HCT116 (cell line): ENCODE data around the gene AP3B1. TPM values are rescaled to one million over a fixed set of nuclear protein-coding genes. Genes with fewer than 3 reads are reported as not detected.

Experiments
- ATAC-seq: fragments of 200-7000 bp; cut with Tn5 transposase; 2 replicates; pipeline ENCODE4 v1.9.1; 2020; ENCODE audit warnings: mild to moderate bottlenecking, moderate library complexity
- BruUV-seq: library from RNA; stranded (reverse); fragments of 400-500 nt; replicated peaks from 2 replicates; lab custom pipeline; 2021; lab: Mats Ljungman, UMichigan
- CTCF ChIA-PET: fragments of 300-600 bp; sonication (Branson Sonifier 250); formaldehyde crosslinking; loops from one replicate; lab custom pipeline; 2021; ENCODE audit warnings: antibody characterized with exemption; lab: Charles Lee
- POLR2A ChIA-PET: fragments of 300-600, 350-600 bp; sonication (Branson Sonifier 250); formaldehyde crosslinking; loops from one replicate; lab custom pipeline; 2021; ENCODE audit warnings: antibody characterized with exemption; lab: Charles Lee
- RAD21 ChIA-PET, 2 experiments: fragments of 300-600 bp; sonication (Branson Sonifier 250); formaldehyde crosslinking; loops; one replicate each; lab custom pipeline; 2023; ENCODE audit warnings: low total read pairs in 2 of 2; ENCODE audit not compliant: uncharacterized antibody in 2 of 2, unreplicated experiment in 2 of 2, low non-redundant PET in 1 of 2; lab: Charles Lee
- DNase-seq: peaks from one replicate; pipeline ENCODE4 v3.0.0-alpha.2; 2010; ENCODE audit warnings: low read depth, low spot score
- H2AFZ ChIP-seq: fragments of 200-600 bp; shearing (Covaris generic), sonication (generic); 2 replicates; pipeline ENCODE4 v1.6.1; 2017; ENCODE audit warnings: low read depth, mixed run types, mixed read lengths, antibody characterized with exemption, low read length; ENCODE audit not compliant: poor library complexity, severe bottlenecking
- H3K27ac ChIP-seq: 2 replicates; pipeline ENCODE4 v1.5.1; 2012; ENCODE audit warnings: low read depth, low read length
- H3K27me3 ChIP-seq: fragments of 200-600 bp; sonication (generic); 2 replicates; pipeline ENCODE4 v1.6.1; 2016; ENCODE audit warnings: mixed run types, low read length, mixed read lengths; ENCODE audit not compliant: insufficient read depth
- H3K36me3 ChIP-seq, 2 experiments: fragments of 200-500 bp in 1 of 2; fragments of 200-600 bp in 1 of 2; sonication (Bioruptor generic) in 1 of 2; sonication (generic) in 1 of 2; 2 replicates each; pipeline versions ENCODE4 v1.5.1 to v1.6.1; 2014 to 2016; ENCODE audit warnings: low read length in 2 of 2, inconsistent platforms in 1 of 2, mixed read lengths in 1 of 2, mixed run types in 1 of 2; ENCODE audit not compliant: insufficient read depth in 2 of 2, control insufficient read depth in 1 of 2
- H3K4me1 ChIP-seq, 2 experiments: fragments of 200-600 bp in 1 of 2; sonication (generic) in 1 of 2; 2 replicates each; pipeline versions ENCODE4 v1.5.1 to v1.6.1; 2012 to 2017; ENCODE audit warnings: low read length in 2 of 2, inconsistent platforms in 1 of 2, mild to moderate bottlenecking in 1 of 2, mixed read lengths in 1 of 2, mixed run types in 1 of 2, moderate library complexity in 1 of 2; ENCODE audit not compliant: insufficient read depth in 2 of 2, control insufficient read depth in 1 of 2
- H3K4me2 ChIP-seq: fragments of 200-600 bp; sonication (generic); 2 replicates; pipeline ENCODE4 v1.6.1; 2017; ENCODE audit warnings: mixed run types, low read length, mixed read lengths
- H3K4me3 ChIP-seq, 2 experiments: fragments of 200-600 bp in 1 of 2; sonication (generic) in 1 of 2; replicated peaks in 1 of 2; 2 replicates each; pipeline ENCODE4 v1.5.1; 2011 to 2016; ENCODE audit warnings: low read length in 2 of 2, control low read depth in 1 of 2, low read depth in 1 of 2, mild to moderate bottlenecking in 1 of 2, mixed read lengths in 1 of 2, mixed run types in 1 of 2
- H3K79me2 ChIP-seq: fragments of 200-600 bp; sonication (generic); 2 replicates; pipeline ENCODE4 v1.6.1; 2017; ENCODE audit warnings: mild to moderate bottlenecking, mixed run types, low read length, moderate library complexity, mixed read lengths; ENCODE audit not compliant: insufficient read depth
- H3K9ac ChIP-seq: fragments of 200-600 bp; sonication (generic); 2 replicates; pipeline ENCODE4 v1.6.1; 2016; ENCODE audit warnings: low read length, mixed read lengths
- H3K9me2 ChIP-seq: fragments of 200-600 bp; sonication (generic), shearing (Covaris generic); 2 replicates; pipeline ENCODE4 v1.6.1; 2017; ENCODE audit warnings: mixed run types, mild to moderate bottlenecking, moderate library complexity; ENCODE audit not compliant: insufficient read depth
- H3K9me3 ChIP-seq, 2 experiments: fragments of 200-500 bp in 1 of 2; fragments of 200-600 bp in 1 of 2; sonication (Bioruptor generic) in 1 of 2; sonication (generic) in 1 of 2; 2 replicates each; pipeline ENCODE4 v1.6.1; 2014 to 2017; ENCODE audit warnings: low read length in 2 of 2, mixed read lengths in 2 of 2, inconsistent platforms in 1 of 2, low read depth in 1 of 2, mild to moderate bottlenecking in 1 of 2, mixed run types in 1 of 2, moderate library complexity in 1 of 2; ENCODE audit not compliant: control insufficient read depth in 1 of 2, insufficient read depth in 1 of 2
- H4K20me1 ChIP-seq: fragments of 200-600 bp; sonication (generic), shearing (Covaris generic); 2 replicates; pipeline ENCODE4 v1.6.1; 2017; ENCODE audit warnings: mixed run types, mild to moderate bottlenecking, moderate library complexity; ENCODE audit not compliant: insufficient read depth
- EZH2 ChIP-seq: fragments of 200-600 bp; sonication (generic); IDR thresholded peaks from 2 replicates; pipeline ENCODE4 v1.6.1; 2017; ENCODE audit warnings: antibody characterized with exemption, mixed run types
- FOSL1 ChIP-seq: IDR thresholded peaks from 2 replicates; pipeline ENCODE4 v1.6.1; 2012; ENCODE audit warnings: low read depth
- intact Hi-C: fragments of 100-400 bp; cut with micrococcal nuclease; formaldehyde crosslinking; loops from 2 replicates; pipeline ENCODE4 v1.10.0; 2022
- total RNA-seq: library from RNA; stranded (reverse); gene quantifications from one replicate; pipeline ENCODE4 v1.2.1, GENCODE V29; 2021; ENCODE audit not compliant: unreplicated experiment
- TF ChIP-seq, protein P1 (sequence below): IDR thresholded peaks from 2 replicates; pipeline ENCODE4 v1.6.1; 2012

AP3B1 gene
- total RNA-seq, 1 experiment from 2014 or later = 54.5 TPM

GRCh38 chr5:78112931-78113330, 181.6 kb downstream of the AP3B1 start:
- Histone ChIP-seq H3K27me3 (no peaks in the 10 kb centered on the region), H3K4me3 (no peak overlapping the region), H3K9me2 (no peaks in the 10 kb centered on the region), H3K79me2 (no peaks in the 10 kb centered on the region), H3K9me3 (no peaks in the 10 kb centered on the region), H2AFZ (no peak overlapping the region), H3K9ac (no peak overlapping the region)
- no peak for DNase-seq
- CTCF ChIA-PET = no interaction called here
- TF ChIP-seq EZH2 = no peak
- TF ChIP-seq, all 23 proteins: peak for 0
- POLR2A ChIA-PET = no interaction called here
- Histone ChIP-seq H3K36me3 (no peaks in the 10 kb centered on the region; a peak in 1 of 4 replicates), H3K27ac (no peak overlapping the region), H4K20me1 (no peaks in the 10 kb centered on the region), H3K4me1 (no peaks in the 10 kb centered on the region), H3K4me2 (no peak overlapping the region)
- BruUV-seq = no TSS peak
- RAD21 ChIA-PET = no interaction called here
- ATAC-seq = no peak
- intact Hi-C loops = no loop called here

DNA sequence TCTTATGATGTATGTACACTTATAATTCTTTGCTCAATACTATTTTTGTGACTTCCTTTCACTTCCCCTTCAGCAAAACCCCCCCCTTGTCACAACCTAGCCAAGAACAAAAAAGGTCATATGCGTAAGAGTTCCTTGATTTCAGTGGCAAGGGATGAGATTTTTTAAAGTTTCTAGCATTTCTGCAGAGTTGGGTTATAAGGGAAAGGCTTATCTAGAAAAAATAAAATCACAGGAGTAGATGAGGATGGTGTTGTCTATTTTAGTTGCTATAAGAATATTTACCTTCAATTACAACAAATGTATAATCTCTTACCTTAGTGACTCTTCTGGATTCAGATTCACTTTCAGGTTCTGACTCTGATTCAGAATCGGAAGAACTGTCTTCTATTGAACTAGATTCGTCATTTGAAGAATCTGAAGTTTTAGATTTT, 184.6 kb downstream of the AP3B1 start:
- TF ChIP-seq, protein P1, sequence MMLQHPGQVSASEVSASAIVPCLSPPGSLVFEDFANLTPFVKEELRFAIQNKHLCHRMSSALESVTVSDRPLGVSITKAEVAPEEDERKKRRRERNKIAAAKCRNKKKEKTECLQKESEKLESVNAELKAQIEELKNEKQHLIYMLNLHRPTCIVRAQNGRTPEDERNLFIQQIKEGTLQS = no peak
- TF ChIP-seq FOSL1 = no peak
- Histone ChIP-seq H3K27ac (no peak overlapping the region), H3K9me3 (no peaks in the 10 kb centered on the region), H3K4me2 (no peak overlapping the region), H3K4me3 (no peak overlapping the region), H3K9me2 (no peaks in the 10 kb centered on the region), H2AFZ (no peak overlapping the region), H3K9ac (no peak overlapping the region), H3K79me2 (no peaks in the 10 kb centered on the region), H3K4me1 (no peaks in the 10 kb centered on the region), H3K36me3 (no peaks in the 10 kb centered on the region; a peak in 1 of 4 replicates), H4K20me1 (no peaks in the 10 kb centered on the region), H3K27me3 (no peaks in the 10 kb centered on the region)
- no TSS peak for BruUV-seq
- intact Hi-C loops = no loop called here
- DNase-seq (no peak), ATAC-seq (no peak)
- CTCF ChIA-PET = no interaction called here
- RAD21 ChIA-PET = no interaction called here
- POLR2A ChIA-PET = no interaction called here
